Occipital lobe (tissue), 2 donors: ENCODE results near the gene KRTAP5-8. TPM values are rescaled to one million over a fixed set of nuclear protein-coding genes. Genes with fewer than 3 reads are reported as not detected.
"Not testable (repeated sequence)": the region's sequence is repeated elsewhere in the genome, so short reads cannot be mapped to it uniquely, and the experiment has no call there.

Source experiments
- DNase-seq: peaks from one replicate; lab custom pipeline; 2025; lab: John Stamatoyannopoulos, UW
- total RNA-seq: library from RNA; depleted of rRNA; stranded (reverse); fragments of >200 nt; gene quantifications from one replicate; pipeline ENCODE4 v1.2.3, GENCODE V29; 2014

The KRTAP5-8 gene
- total RNA-seq, 1 donor from 2014 or later: 0.31 TPM

GRCh38 chr11:71507102-71507501 lies 30.7 kb upstream of the KRTAP5-8 start:
- DNase-seq: no peak

- DNase-seq: no peak
Measured at GRCh38 chr11:71518506-71519471, 19.0 kb upstream of the KRTAP5-8 start.

- DNase-seq: no peak
Measured at GRCh38 chr11:71519546-71519945, 18.3 kb upstream of the KRTAP5-8 start.

- no peak for DNase-seq
Measured at GRCh38 chr11:71525188-71525937, 12.5 kb upstream of the KRTAP5-8 start.

- no peak for DNase-seq
Measured at GRCh38 chr11:71525938-71526495, 11.8 kb upstream of the KRTAP5-8 start.

DNA sequence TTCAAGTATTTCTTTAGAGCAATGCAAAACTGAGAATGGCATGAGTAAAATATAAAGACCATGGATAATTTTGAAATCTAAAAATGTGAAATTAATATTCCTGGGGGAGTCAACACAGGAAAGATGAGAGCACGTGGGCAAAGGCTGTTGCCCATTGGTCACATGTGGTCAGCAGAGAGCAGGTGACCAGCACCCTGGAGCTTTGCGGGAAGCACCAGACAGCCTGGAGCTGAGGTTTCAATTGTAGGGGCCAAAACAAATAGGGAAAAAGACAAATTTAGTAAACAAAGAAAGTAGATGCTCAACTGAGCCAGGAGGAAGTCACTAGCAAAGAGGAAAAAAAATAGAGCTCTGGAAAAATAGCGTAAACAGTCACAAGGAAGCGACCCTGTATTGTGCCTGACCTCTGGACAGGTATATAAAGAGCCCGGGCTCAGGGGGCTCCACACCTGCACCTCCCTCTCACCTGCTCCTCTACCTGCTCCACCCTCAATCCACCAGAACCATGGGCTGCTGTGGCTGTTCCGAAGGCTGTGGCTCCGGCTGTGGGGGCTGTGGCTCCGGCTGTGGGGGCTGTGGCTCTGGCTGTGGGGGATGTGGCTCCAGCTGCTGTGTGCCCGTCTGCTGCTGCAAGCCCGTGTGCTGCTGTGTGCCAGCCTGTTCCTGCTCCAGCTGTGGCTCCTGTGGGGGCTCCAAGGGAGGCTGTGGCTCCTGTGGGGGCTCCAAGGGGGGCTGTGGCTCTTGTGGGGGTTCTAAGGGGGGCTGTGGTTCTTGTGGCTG lies 10.8 kb upstream of the KRTAP5-8 start, which contains the start of gene KRTAP5-7:
TSS of gene KRTAP5-7 (plus strand) at position 472 of the 780 bp plus-strand sequence. CDS start at position 506, 34 bp downstream.
- DNase-seq: not testable (repeated sequence)

GRCh38 chr11:71527576-71528210 lies 10.1 kb upstream of the KRTAP5-8 start:
- no peak for DNase-seq

GRCh38 chr11:71530602-71531001 lies 7.2 kb upstream of the KRTAP5-8 start:
- no peak for DNase-seq

- no peak for DNase-seq
Measured at GRCh38 chr11:71532036-71532610, 5.7 kb upstream of the KRTAP5-8 start.

DNA sequence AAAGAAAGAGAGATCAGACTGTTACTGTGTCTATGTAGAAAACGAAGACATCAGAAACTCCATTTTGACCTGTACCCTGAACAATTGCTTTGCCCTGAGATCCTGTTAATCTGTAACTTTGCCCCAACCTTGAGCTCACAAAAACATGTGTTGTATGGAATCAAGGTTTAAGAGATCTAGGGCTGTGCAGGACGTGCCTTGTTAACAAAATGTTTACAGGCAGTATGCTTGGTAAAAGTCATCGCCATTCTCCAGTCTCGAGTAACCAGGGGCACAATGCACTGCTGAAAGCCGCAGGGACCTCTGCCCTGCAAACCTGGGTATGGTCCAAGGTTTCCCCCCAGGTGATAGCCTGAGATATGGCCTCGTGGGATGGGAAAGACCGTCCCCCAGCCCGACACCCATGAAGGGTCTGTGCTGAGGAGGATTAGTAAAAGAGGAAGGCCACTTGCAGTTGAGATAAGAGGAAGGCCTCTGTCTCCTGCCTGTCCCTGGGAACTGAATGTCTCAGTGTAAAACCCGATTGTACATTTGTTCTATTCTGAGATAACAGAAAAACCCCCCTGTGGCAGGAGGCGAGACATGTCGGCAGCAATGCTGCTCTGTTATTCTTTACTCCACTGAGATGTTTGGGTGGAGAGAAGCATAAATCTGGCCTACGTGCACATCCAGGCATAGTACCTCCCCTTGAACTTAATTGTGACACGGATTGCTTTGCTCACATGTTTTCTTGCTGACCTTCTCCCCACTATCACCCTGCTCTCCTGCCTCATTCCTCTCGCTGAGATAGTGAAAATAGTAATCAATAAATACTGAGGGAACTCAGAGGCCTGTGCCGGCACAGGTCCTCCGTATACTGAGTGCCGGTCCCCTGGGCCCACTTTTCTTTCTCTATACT lies 2.9 kb upstream of the KRTAP5-8 start:
- not testable (repeated sequence) for DNase-seq

- DNase-seq: no peak
Measured at GRCh38 chr11:71535825-71536224, 2.0 kb upstream of the KRTAP5-8 start.

GRCh38 chr11:71537537-71537936 lies 288 bp upstream of the KRTAP5-8 start:
- DNase-seq: no peak

DNA sequence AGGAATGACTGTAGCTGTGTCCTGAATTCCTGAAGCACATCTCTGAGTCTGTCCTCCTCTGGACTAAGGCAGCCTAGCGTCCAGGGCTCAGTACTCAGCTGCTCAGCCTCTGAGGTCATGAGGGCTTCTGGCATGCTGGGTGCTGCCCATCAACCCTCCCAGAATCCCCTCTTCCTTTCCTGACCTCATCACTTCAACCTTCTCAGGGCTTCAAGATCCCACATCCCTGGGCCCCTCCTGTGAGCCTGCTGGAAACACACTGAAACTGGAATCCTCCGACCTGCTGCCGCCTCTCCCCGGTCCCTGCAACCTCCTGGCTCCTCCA lies 803 bp downstream of the KRTAP5-8 start:
- DNase-seq: no peak

DNA sequence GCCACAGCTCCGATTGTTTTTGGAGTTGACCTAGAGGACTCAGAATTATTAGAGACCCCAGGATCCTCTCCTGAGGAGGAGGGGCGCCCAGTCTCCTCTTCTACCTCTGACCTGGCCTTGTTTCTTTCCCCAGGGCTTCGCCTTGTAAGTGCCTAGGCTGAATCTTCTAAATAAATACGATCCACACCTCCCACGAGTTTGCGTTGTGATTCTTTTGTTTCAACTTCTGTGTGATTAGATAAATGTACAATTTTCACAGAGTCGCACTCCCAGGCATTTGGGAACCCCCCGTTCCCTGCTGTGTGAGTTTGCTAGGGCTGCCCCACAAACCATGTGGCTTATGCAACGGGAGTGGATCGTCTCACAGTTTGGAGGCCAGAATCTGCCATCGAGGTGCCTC lies 1.2 kb downstream of the KRTAP5-8 start:
- no peak for DNase-seq

GRCh38 chr11:71539971-71540370 lies 2.1 kb downstream of the KRTAP5-8 start:
- DNase-seq: not testable (repeated sequence)

GRCh38 chr11:71540521-71541304 lies 2.9 kb downstream of the KRTAP5-8 start:
- DNase-seq: not testable (repeated sequence)

GRCh38 chr11:71542382-71542781 lies 4.6 kb downstream of the KRTAP5-8 start:
- DNase-seq: no peak
